HepG2 (cell line): ENCODE results near the gene ATP6V0A1. TPM values are rescaled to one million over a fixed set of nuclear protein-coding genes. Genes with fewer than 3 reads are reported as not detected.

Source experiments
- AHR ChIP-seq: IDR thresholded peaks from 2 replicates; pipeline ENCODE4 v1.6.1; 2018; ENCODE audit warnings: missing genetic modification reagents, missing compliant biosample characterization
- ARID2 ChIP-seq: sonication (generic); formaldehyde crosslinking; IDR thresholded peaks from 2 replicates; pipeline ENCODE4 v1.8.1; 2022; ENCODE audit warnings: mild to moderate bottlenecking, missing genetic modification reagents, borderline replicate concordance
- CBX1 ChIP-seq: IDR thresholded peaks from one replicate; pipeline ENCODE4 v1.6.1; 2016; ENCODE audit warnings: antibody characterized with exemption, low read depth
- FIP1L1 ChIP-seq: fragments of 200-400 bp; formaldehyde crosslinking; IDR thresholded peaks from 2 replicates; pipeline ENCODE4 v1.6.1; 2018; ENCODE audit warnings: low read depth, mild to moderate bottlenecking, low read length, moderate library complexity, borderline replicate concordance; ENCODE audit not compliant: insufficient read depth
- FOSL2 ChIP-seq: sonication (generic); formaldehyde crosslinking; IDR thresholded peaks from 2 replicates; pipeline ENCODE4 v1.4.0; 2020; ENCODE audit warnings: missing genetic modification reagents
- FOXA3 ChIP-seq: IDR thresholded peaks from 2 replicates; pipeline ENCODE4 v1.6.1; 2016; ENCODE audit warnings: missing genetic modification reagents, missing compliant biosample characterization
- HMG20A ChIP-seq: IDR thresholded peaks from 2 replicates; pipeline ENCODE4 v1.6.1; 2016; ENCODE audit warnings: borderline replicate concordance
- MATR3 ChIP-seq: sonication (generic); formaldehyde crosslinking; IDR thresholded peaks from 2 replicates; pipeline ENCODE4 v1.4.0; 2020; ENCODE audit warnings: missing genetic modification reagents
- MAX ChIP-seq: IDR thresholded peaks from 2 replicates; pipeline ENCODE4 v1.6.1; 2012; ENCODE audit warnings: inconsistent platforms
- MIER2 ChIP-seq: IDR thresholded peaks from 2 replicates; pipeline ENCODE4 v1.6.1; 2016; ENCODE audit warnings: missing biosample characterization, missing genetic modification reagents
- PCBP1 ChIP-seq: fragments of 200-400 bp; formaldehyde crosslinking; IDR thresholded peaks from 2 replicates; pipeline ENCODE4 v1.6.1; 2017; ENCODE audit warnings: mild to moderate bottlenecking, low read depth, low read length, borderline replicate concordance
- RFX5 ChIP-seq: IDR thresholded peaks from 2 replicates; pipeline ENCODE4 v1.6.1; 2011; ENCODE audit warnings: low read depth, low read length, improper control_type of control experiment
- SALL1 ChIP-seq: sonication (generic); formaldehyde crosslinking; IDR thresholded peaks from 2 replicates; pipeline ENCODE4 v1.8.0; 2022; ENCODE audit warnings: mild to moderate bottlenecking, missing genetic modification reagents
- YY1 ChIP-seq: IDR thresholded peaks from 2 replicates; pipeline ENCODE4 v1.6.1; 2011; ENCODE audit warnings: low read length, low read depth, moderate library complexity, mild to moderate bottlenecking; ENCODE audit not compliant: insufficient read depth, insufficient replicate concordance
- ZFP36L2 ChIP-seq: sonication (generic); formaldehyde crosslinking; IDR thresholded peaks from 2 replicates; pipeline ENCODE4 v1.4.0; 2020; ENCODE audit warnings: missing genetic modification reagents
- ZKSCAN8 ChIP-seq: IDR thresholded peaks from 2 replicates; pipeline ENCODE4 v1.6.1; 2016; ENCODE audit warnings: borderline replicate concordance, missing genetic modification reagents, missing compliant biosample characterization
- ZNF761 ChIP-seq: sonication (generic); formaldehyde crosslinking; conservative IDR thresholded peaks from 2 replicates; pipeline ENCODE4 v1.4.0; 2020; ENCODE audit warnings: mild to moderate bottlenecking, missing genetic modification reagents
- ZNF883 ChIP-seq: sonication (generic); formaldehyde crosslinking; IDR thresholded peaks from 2 replicates; pipeline ENCODE4 v1.5.1; 2020; ENCODE audit warnings: mild to moderate bottlenecking, missing genetic modification reagents; ENCODE audit errors: not compliant biosample characterization
- polyA plus RNA-seq, 8 experiments: library from polyadenylated mRNA; depleted of rRNA in 3 of 8; stranded (reverse) in 7 of 8; unstranded in 1 of 8; fragments of >200 nt; fragmentation: Illumina TruSeq in 4 of 8; extraction: Trizol in 4 of 8; gene quantifications; 2 replicates each; pipeline versions ENCODE4 v1.2.1 to v1.2.3, GENCODE V29; 2011 to 2016; ENCODE audit warnings: low read depth in 4 of 8, missing spikeins in 1 of 8, mixed read lengths in 1 of 8; ENCODE audit not compliant: insufficient read depth in 1 of 8
- total RNA-seq, 5 experiments: library from RNA; depleted of rRNA; stranded (reverse); fragments of >200 nt; fragmentation: Illumina TruSeq; extraction: Trizol; gene quantifications; 2 replicates each; pipeline ENCODE4 v1.2.3, GENCODE V29; 2016; ENCODE audit warnings: low read depth in 1 of 5
- TF ChIP-seq, protein P1 (sequence below): sonication (generic); formaldehyde crosslinking; IDR thresholded peaks from 2 replicates; pipeline ENCODE4 v1.4.0; 2020; ENCODE audit warnings: missing genetic modification reagents, mild to moderate bottlenecking, borderline replicate concordance
- TF ChIP-seq, protein P2 (sequence below): sonication (generic); formaldehyde crosslinking; IDR thresholded peaks from 2 replicates; pipeline ENCODE4 v1.4.0; 2020; ENCODE audit warnings: mild to moderate bottlenecking, missing genetic modification reagents

Gene ATP6V0A1
- total and polyA plus RNA-seq, 2 of the 13 experiments (the other 11 are each of a cell fraction or from before 2014, with no cell fraction given) = 27.9 to 54.1 TPM

DNA sequence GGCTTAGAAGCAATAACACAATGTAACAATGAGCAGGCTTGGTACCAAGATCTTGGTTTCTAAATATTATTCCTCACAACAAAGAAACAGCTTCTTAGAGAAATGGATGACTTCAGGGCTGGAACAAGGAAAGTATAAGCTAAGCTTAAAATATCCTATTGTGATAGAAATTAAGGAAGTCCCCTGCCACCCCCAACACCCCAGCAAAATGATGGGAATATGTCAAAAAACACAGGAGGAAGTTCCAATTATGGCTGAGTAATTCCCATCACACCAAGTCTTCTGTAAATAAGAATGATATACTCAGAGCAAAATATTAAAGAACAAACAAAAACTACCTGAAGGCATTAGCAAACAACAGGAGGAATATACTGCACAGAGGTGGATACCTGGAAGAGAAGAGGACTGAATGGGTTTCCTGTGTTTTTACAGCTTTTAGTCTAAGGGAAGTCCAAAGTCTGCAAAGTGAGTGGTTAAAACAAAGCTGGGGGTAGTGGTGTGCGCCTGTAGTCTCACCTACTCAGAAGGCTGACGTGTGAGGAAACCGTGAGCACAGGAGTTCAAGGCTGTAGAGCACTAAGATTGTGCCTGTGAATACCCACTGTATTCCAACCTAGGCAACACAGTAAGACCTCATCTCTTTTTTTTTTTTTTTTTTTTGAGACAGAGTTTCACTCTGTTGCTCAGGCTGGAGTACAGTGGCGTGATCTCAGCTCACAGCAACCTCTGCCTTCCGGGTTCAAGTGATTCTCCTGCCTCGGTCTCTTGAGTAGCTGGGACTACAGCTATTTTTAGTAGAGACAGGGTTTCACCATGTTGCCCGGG lies 17.1 kb upstream of the ATP6V0A1 start (continued):
- TF ChIP-seq FIP1L1 (no peak), HMG20A (CRISPR knock-in tag) (peak; percentile 70; the same call in 1 of the 2 replicates), ZNF883 (CRISPR knock-in tag) (no peak), ZFP36L2 (CRISPR knock-in tag) (no peak), SALL1 (CRISPR knock-in tag) (peak; percentile 85), FOXA3 (CRISPR knock-in tag) (no peak; the same call in 1 of the 2 replicates), RFX5 (no peak), ZKSCAN8 (CRISPR knock-in tag) (no peak; the same call in 1 of the 2 replicates), FOSL2 (CRISPR knock-in tag) (peak; percentile 22; the same call in 1 of the 2 replicates), PCBP1 (no peak), AHR (CRISPR knock-in tag) (no peak), YY1 (no peak), MAX (peak; percentile 34; the same call in 1 of the 2 replicates), ARID2 (CRISPR knock-in tag) (no peak), CBX1 (no peak), ZNF761 (CRISPR knock-in tag) (no peak), MATR3 (CRISPR knock-in tag) (no peak), MIER2 (no peak)
- TF ChIP-seq, protein P1, sequence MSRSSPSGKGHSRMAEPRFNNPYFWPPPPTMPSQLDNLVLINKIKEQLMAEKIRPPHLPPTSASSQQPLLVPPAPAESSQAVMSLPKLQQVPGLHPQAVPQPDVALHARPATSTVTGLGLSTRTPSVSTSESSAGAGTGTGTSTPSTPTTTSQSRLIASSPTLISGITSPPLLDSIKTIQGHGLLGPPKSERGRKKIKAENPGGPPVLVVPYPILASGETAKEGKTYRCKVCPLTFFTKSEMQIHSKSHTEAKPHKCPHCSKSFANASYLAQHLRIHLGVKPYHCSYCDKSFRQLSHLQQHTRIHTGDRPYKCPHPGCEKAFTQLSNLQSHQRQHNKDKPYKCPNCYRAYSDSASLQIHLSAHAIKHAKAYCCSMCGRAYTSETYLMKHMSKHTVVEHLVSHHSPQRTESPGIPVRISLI (CRISPR knock-in tag) = peak; percentile 93
- TF ChIP-seq, protein P2, sequence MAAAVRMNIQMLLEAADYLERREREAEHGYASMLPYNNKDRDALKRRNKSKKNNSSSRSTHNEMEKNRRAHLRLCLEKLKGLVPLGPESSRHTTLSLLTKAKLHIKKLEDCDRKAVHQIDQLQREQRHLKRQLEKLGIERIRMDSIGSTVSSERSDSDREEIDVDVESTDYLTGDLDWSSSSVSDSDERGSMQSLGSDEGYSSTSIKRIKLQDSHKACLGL (CRISPR knock-in tag) = no peak
